GM12801 (cell line): ENCODE measurements around the gene CPLX1.

Source experiments
- TF ChIP-seq, protein P1 (sequence below): IDR thresholded peaks from one replicate; pipeline ENCODE4 v1.5.1; 2011; ENCODE audit warnings: control low read depth; ENCODE audit not compliant: insufficient read length; ENCODE audit errors: extremely low read depth

The CPLX1 gene

DNA sequence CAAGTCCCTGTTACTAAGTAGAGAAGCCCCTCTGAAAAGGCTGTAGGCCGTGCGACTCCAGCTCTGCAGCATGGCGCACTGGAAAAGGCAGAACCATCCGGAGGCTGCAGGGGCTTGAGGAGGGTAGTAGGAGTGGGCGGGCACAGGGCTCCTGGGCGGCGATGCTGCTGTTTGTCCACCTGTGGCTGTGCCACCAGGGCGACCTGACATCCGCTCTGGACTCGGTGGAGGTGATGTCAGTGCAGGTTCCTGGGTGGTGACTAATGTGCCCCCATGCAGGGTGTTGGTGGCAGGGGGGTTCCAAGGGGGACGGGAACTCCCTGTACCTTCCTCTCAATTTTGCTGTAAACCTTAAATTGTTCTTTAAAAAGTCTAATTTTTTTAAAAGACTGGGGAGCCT lies 62.0 kb downstream of the CPLX1 start:
- TF ChIP-seq, protein P1, sequence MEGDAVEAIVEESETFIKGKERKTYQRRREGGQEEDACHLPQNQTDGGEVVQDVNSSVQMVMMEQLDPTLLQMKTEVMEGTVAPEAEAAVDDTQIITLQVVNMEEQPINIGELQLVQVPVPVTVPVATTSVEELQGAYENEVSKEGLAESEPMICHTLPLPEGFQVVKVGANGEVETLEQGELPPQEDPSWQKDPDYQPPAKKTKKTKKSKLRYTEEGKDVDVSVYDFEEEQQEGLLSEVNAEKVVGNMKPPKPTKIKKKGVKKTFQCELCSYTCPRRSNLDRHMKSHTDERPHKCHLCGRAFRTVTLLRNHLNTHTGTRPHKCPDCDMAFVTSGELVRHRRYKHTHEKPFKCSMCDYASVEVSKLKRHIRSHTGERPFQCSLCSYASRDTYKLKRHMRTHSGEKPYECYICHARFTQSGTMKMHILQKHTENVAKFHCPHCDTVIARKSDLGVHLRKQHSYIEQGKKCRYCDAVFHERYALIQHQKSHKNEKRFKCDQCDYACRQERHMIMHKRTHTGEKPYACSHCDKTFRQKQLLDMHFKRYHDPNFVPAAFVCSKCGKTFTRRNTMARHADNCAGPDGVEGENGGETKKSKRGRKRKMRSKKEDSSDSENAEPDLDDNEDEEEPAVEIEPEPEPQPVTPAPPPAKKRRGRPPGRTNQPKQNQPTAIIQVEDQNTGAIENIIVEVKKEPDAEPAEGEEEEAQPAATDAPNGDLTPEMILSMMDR: no peak

DNA sequence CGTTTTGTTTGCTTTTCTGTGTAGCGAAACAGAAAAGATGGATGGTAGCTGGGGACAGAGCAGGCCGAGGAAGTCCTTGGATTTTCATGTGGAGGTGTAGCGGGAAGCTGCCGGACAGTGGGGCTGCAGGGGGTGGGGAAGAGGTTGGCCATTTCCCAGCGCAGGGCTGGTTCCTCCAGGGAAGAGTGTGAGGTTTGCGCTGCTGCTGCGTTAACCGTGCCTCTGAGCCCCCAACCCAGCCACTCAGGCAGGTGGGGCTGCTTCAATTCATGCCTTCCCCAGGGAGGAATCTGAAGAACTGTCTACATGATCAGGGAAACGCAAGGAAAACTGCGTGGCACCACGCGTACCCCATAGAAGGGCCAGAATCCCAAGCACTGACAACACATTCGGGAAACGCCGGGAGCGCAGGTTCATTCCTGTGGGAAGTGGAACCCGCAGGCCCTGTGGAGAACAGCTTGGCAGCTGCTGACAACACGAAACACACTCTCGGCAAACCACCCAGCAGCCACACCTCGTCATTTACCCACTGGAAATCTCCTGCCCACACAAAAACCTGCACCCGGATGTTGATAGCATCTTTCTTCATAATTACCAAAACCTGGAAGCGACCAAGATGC lies 62.6 kb downstream of the CPLX1 start:
- TF ChIP-seq, protein P1: no peak

DNA sequence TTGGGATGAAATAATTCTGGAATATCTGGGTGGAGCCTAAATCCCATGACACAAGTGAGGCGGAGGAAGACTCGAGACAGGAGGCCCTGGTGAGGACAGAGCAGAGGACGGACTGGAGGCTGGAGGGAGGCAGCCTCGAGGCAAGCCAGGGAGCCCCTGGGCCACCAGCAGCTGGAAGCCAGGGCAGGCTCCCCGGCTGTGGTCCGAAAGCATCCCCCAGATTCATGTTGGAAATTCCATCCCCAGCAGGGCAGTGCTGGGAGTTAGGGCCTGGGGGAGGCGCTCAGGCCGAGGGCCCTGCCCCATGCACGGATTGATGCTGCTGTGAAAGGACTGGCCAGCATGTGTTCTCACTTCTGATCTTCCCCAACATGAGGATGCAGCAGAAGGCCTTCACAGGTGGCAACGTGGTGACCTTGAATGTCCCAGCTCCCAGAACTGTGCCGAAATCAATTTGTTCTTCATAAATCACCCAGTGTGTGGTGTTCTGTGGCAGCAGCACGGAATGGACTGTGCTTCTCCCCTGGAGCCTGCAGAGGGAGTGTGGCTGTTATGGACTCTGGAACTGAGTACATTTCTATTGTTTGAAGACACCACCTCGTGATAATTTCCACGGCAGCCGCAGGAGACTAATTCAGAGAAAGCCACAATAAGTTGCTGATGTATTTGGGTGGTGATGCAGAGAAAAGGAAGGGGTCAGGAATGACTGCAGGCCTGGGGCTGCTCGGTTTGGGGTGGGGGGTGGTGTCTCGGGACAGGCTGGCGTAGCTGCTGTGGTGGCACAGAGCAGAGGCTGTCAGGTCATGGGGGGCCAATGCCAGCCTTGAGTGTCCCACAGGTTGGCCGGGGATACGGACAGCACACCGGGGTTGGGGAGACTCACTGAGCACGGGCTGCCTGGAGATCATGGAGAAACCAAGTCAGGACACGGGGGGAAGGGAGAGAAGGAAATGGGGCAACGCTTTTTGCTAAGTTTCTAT lies 63.4 kb downstream of the CPLX1 start:
- TF ChIP-seq, protein P1: no peak

DNA sequence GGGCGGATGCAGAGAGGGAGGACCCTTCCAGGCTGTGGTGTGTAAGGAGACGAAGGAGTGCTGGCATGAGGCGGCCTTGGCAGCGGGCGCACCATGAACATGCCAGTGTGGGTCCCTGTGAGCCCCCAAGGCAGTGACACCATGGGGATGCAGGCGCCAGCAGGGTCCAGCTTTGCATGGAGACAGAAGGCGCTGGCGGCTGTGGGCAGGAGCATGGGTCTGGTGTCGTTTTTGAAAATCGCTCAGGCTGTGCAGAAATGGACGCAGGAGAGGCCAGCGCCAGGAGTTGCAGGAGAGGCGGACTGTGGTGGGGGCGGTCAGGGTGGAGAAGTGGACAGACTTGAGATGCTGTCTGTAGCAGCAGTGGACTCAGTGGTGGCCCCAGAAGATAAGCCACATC lies 64.2 kb downstream of the CPLX1 start:
- TF ChIP-seq, protein P1: no peak

DNA sequence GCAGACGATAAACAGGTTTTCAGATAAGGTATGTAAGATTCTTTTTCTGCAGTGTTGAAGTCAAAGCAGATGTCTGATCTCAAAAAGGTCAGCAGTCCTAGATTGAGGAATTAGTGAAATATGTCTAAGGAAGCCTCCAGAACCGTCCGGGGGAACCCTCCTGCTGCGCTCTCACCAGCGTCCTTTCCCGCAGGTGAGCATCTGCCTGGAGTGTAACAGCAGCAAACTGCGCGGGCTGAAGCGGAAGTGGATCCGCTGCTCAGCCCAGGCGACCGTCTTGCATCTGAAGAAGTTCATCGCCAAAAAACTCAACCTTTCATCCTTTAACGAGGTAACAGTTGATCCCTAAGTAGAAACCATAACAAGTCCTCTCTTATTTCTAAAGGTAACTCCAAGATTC lies 64.8 kb downstream of the CPLX1 start:
- TF ChIP-seq, protein P1: no peak

DNA sequence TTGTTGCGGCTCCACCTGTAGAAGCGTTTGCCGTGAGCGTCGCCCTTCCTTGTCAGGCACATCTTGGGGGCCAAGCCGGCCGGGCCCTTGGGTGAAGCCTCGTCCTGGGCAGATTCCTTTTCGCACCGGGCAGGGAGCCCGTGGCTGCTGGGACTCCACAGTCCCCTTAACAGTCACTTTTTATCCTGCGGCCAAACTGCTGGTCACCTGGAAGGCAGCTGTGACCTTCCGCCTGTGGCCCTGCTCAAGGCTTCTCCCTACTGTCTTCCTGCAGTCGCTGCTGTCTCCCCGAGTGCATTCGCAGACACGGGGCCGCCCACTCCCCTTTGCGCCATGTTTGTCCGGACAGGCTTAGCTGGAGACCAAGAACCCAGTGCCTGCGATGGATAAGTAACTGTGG lies 65.3 kb downstream of the CPLX1 start:
- TF ChIP-seq, protein P1: no peak

DNA sequence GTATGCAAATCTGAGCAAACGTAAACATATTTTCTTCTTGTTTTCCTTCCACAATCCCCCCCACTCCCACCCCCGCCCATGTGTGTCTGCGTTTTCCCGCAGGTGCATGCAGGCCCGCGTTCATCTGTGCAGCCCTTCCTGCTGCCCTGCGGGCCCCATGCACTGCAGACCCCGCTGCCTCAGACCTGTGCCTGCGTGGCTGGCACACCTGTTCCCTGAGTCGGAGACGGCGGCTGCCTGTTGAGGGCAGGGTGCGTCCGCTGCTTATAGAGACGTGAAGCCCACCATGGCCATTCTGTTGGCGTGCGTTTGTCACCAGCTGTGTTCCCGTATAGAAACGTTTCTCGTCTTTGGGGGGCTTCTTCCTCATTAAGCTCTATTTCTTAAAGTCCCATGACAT lies 68.8 kb downstream of the CPLX1 start:
- TF ChIP-seq, protein P1: no peak
